Bone marrow (tissue), 2 donors: Measurements from ENCODE around the gene SUSD2.
A peak's percentile ranks its signal among the peaks of the same experiment; 100 is the strongest.

Source experiments
- DNase-seq, 2 donors: peaks; one replicate each; lab custom pipeline; 2025; lab: John Stamatoyannopoulos, UW

Gene SUSD2

DNA sequence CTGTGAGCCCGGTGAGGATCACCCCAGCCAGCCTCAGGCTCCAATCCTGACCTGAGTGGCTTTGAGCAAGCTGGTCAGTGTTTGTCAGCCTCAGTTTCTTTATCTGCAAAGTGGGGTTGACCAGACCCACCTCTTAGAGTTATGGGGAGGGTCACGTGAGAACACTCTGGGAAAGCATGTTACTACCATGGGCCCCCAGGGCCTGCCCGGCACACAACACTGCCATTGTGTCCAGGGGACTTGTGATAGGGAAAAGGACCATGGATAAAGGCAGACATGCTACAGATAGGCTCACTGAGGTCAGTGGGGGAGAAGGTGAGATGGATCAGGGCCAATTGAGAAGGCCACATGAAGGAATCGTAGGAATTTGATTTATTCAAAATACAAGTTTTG, 32.1 kb upstream of the SUSD2 start:
- DNase-seq, result no peak

- no peak for DNase-seq
Measured at GRCh38 chr22:24153353-24153752, 27.9 kb upstream of the SUSD2 start.

DNA sequence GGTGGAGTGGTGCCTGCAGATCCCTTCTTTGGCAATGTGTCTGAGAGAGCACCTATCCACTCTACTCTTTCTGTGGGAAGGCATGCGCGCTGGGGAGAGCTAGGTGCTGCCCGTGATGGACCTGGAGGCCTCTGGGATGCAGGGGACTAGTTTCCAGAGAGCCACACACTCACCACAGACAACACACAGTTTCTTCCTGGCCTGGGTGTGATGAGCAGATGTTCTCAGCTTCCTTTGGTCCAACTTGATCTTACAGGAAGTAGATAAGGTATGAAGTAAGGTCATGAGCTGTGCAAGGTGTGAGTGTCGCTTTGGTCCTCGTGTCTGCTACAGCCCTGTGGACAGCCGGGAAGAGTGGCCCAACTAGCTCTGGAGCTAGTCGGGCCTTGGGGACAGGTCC, 27.3 kb upstream of the SUSD2 start:
- DNase-seq, result no peak

DNA sequence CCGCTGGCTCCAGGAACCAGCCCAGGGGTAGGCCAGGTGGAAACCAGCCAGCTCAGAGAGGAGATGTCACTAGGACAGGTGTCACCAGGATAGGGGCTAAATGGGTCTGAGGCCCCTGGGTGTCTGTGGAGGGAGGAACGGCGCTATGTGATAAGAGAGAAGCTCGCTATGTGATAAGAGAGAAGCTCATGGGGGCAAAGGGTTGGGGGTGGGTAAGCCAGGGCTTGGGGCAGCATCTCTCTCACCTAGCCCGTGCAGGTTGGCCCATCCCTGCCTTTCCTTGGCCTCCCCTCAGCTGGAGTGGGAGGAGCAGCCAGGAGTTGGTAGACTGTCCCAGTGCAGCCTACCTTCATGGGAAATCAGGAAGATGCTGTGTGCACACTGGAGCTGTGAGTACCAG, 26.5 kb upstream of the SUSD2 start:
- no peak for DNase-seq

DNA sequence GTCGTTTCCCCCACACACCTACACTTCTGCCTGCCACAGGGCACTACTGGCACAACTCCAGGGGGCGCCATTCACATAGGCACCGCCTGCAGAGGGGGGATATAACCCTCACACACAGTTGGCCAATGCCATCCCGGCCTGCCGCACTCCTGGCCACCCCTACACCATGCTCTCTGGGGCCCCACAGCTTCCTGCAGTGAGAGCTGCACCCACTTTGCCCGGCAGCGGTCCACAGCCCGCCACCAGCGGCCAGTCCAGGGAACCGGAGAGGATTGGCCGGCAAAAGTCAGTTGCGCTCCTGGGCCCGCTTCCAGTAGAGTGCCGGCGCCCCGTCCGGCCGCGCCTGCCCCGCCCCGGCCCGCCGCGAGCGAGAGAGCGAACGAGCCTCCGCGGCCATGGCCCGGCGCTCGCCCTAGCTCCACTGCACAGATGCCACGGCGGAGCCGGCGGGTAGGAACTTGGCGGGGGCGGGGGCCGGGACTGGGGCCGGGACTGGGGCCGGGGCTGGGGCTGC, 25.6 kb upstream of the SUSD2 start:
- peak; percentile 20 to 42 for DNase-seq

DNA sequence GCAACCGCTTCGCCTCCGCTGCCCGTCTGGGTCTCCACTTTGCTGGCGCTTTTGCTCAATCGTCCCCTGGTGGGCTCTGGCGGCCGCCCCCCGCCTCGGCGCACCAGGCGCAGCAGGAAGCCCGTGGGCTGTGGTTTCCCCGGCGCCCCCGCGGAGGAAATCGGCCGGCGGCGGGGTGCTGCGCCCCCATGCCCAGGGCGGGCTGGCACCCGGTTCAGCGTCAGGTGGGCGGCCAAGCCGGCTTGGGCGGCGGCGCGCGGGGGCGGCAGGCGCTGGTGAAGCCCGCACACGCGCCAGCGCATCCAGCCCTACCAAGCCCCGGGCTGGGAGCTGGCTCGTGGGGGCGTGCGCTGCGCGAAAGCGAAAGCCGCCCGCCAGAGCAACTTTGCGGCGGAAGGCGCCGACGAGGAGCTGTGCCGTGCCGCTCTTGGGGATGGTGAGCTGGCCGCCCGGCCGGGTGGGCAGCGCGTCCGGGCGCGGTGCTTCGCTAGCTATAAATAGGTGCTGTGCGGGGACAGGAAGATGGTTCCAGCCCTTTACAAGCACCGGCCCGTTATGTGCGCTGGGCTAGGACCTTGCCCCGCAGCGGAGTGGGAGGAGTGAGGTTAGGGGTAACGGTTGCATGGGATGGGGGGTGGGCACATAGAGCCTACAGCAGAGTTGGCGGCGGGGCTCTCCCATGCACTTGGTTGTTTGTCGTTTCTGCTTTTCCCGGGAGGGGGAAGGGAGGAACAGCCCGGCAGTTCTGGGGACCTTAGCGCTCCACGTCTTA, 25.0 kb upstream of the SUSD2 start:
- DNase-seq, result peak in 1 of 2 donors; percentile 14

GRCh38 chr22:24156913-24157821, 24.1 kb upstream of the SUSD2 start:
- DNase-seq, result peak; percentile 54 to 74

DNA sequence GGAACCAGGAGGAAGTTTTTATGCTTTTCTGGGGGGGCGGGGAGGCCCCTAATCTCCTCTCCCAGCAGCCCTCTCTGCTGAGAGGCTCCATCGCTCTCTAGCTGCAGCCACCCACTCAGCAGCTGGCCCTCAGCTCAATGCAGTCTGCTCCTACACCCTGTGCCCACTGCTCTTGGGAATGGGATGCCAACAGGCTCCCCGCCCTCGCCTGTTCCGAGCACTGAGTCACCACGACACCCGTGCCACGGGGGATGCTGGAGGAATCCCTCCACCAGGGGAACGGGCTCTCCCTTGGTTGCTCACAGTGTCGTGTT, 23.5 kb upstream of the SUSD2 start:
- no peak for DNase-seq

DNA sequence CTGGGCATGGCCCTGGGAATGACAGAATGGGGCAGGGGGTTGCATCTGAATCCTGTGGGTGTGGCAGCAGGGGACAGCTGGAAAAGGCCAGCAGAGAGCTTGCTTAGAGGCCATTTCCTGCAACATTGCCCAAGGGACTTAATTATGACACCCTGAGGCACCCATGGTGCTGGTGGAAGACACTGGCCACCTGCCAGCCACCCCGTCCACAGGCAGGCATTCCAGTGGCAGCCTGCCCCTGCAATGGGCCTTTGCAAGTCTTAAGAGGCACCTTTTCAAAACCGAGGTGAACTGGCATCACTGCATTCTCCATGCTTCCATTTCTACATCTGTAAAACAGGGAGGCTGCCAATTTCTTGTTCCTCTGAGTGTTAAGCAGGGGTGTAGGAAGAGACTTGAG, 21.6 kb upstream of the SUSD2 start:
- DNase-seq, result no peak

- no peak for DNase-seq
Measured at GRCh38 chr22:24160546-24160945, 20.7 kb upstream of the SUSD2 start.

GRCh38 chr22:24161485-24161884, 19.8 kb upstream of the SUSD2 start:
- no peak for DNase-seq

GRCh38 chr22:24161909-24162308, 19.4 kb upstream of the SUSD2 start:
- no peak for DNase-seq

DNA sequence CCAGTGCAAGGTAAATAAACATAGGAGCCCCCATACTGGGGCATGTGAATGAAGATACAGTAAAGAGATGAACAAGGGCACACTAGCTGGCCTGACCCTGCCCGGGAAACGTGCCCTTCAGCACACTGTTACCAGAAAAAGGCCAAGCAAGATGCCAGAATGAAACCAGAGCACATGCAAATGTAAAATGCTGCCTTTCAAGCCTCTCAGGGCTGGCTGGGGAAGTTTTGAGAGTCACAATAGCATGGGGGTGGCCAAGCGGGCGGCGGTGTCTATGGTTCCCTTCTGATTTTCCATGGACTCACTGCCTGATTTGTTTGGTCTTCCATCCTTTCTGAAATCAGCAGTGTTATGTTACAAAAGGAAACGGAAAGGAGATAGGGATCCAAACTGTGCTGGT, 18.9 kb upstream of the SUSD2 start:
- DNase-seq, result no peak

- DNase-seq, result no peak
Measured at GRCh38 chr22:24164243-24164642, 17.0 kb upstream of the SUSD2 start.

DNA sequence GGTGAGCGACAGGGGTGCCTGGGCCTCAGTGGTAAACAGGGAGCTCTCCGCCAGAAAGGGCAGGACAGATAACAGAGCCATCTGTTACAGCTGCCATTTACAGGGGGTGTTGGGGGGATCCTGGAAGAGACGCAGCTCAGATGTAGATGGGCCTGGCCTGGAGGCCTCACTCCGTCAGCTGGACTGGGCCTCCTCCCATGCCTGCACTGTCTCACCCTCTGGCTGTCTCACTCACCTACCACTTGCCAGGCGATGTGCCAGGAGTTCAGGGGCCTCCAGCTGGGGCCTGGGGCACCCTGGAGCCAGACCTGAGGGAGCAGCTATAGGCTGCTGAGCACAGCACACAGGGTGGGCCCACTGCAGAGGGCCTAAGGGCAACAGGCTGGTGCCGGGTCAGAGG, 16.3 kb upstream of the SUSD2 start:
- no peak for DNase-seq

- DNase-seq, result no peak
Measured at GRCh38 chr22:24165673-24166072, 15.6 kb upstream of the SUSD2 start.

DNA sequence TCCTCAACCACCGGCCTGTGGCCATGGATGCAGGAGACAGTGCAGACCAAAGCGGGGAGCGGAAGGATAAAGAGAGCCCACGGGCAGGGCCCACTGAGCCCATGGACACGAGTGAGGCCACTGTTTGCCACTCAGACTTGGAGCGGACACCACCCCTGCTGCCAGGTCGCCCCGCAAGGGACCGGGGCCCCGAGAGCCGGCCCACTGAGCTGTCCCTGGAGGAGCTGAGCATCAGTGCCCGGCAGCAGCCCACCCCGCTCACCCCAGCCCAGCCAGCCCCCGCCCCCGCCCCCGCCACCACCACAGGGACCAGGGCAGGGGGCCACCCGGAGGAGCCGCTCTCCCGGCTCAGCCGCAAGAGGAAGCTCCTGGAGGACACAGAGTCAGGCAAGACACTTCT, 14.5 kb upstream of the SUSD2 start:
- DNase-seq, result no peak

DNA sequence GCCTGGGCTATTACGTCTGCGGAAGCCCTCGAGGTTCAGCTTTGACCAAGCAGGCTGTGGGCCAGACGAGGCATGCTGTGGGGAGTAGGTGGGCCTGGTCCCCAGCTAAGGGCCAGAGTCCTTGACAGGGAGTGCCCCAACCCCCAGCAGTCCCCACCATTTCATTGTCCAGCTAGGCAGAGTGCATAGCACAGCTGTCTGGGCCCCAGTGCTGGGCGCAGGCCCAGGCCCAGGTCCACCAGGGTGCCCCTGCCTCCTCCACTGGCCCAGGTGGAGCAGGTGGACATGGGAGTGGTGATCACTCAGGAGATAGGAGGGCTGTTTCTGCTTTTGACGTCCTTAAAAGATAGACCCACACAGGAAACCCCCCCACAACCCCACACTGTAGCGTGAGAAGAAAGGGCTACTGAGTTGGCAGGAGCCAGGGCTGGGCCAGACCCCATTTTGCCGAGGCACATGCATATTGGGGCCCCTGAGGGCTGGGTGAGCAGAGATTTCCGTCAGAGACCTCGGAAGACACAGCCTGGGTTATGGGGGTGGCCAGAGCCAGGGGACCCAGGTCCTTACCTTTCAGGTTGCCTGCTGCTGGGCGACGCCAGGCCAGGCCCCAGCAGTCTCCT, 11.7 kb upstream of the SUSD2 start:
- DNase-seq, result no peak

GRCh38 chr22:24170188-24170587, 11.1 kb upstream of the SUSD2 start:
- no peak for DNase-seq

GRCh38 chr22:24170632-24171031, 10.7 kb upstream of the SUSD2 start:
- no peak for DNase-seq

- DNase-seq, result no peak
Measured at GRCh38 chr22:24171822-24172221, 9.5 kb upstream of the SUSD2 start.

DNA sequence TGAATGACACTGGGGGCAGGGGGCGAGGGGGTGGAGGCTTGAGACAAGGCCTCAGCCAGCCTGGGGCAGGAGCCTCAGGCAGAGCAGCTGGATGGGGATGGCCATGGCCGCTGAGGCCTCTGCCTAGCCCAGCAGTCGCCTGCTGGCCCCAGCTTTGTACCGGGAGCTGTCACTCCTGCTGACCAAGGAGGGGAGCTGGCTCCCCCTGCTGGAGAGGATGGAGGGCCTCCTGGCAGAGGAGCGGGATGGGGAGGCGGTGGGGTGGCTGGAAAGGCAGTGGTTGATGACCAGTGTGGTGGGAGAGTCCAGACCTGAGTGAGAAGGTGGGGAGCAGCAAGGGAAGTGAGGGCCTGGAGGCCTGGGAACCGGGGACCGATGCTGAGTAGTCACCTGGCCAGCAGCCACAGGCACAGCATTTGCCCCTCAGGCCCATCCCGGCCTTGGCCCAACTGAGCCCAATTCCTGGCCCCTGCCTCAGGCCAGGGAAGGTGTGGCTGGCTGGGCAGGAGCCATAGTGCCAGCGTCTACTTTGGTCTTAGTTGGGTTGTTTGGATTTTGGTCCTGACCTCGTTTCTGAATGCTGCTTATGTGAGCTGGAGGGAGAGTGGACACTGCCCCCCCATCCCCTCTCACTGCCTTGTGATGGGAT, 6.0 kb upstream of the SUSD2 start:
- DNase-seq, result peak; percentile 23 to 30
